ENCODE measurements around the gene OR14C36. TPM values are rescaled to one million over a fixed set of nuclear protein-coding genes. Genes with fewer than 3 reads are reported as not detected.

The OR14C36 gene
- total RNA-seq, 1 donor from 2014 or later: not detected

DNA sequence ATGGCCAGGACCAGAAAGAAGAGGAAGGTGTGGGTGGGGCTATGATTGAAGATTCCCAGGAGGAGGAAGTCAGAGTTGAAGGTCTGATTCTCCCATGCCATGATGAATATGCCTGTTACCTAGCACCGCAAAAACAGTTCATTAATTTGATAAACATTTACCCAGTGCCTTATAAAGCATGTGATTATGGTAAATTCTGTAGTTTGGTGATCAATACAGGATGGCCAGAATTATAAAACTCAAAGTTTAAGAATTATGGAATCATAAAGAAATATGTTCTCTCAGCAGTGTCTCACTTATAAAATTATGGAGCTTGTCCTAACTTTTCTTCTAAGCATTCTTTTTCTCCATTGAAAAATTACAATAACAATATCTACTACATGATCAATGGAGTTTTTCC is 24.1 kb upstream of the OR14C36 start, which contains the start of gene OR2M7:
OR2M7 (minus strand) TSS at position 101 of the 400 bp plus-strand sequence; CDS start at position 101, 0 bp downstream.
- H3K27ac ChIP-seq: no peak within 1 kb of the TSS
- DNase-seq (no peak), ATAC-seq (no peak)
- intact Hi-C loops (cut with DNase I): no loop called here
- no peak within 1 kb of the TSS for H3K4me3 ChIP-seq
- no peaks in the 10 kb centered on the region for H3K9me3 ChIP-seq
- H3K4me1 ChIP-seq: no peaks in the 10 kb centered on the region
- no peaks in the 10 kb centered on the region for H3K27me3 ChIP-seq
- no peak for TF ChIP-seq CTCF (IDR thresholded peaks at IDR 0.05)
- H3K36me3 ChIP-seq: no peaks in the 10 kb centered on the region

- TF ChIP-seq CTCF (IDR thresholded peaks at IDR 0.05): no peak
- Histone ChIP-seq H3K27me3 (no peaks in the 10 kb centered on the region), H3K4me1 (no peaks in the 10 kb centered on the region), H3K27ac (no peak overlapping the region), H3K4me3 (no peak overlapping the region), H3K36me3 (no peaks in the 10 kb centered on the region), H3K9me3 (no peaks in the 10 kb centered on the region)
- DNase-seq (no peak), ATAC-seq (no peak)
- intact Hi-C loops (cut with DNase I): no loop called here
Observed at GRCh38 chr1:248343451-248343850, 5.1 kb upstream of the OR14C36 start.

- Histone ChIP-seq H3K27me3 (no peaks in the 10 kb centered on the region), H3K4me3 (no peak overlapping the region), H3K27ac (no peak overlapping the region), H3K36me3 (no peaks in the 10 kb centered on the region), H3K4me1 (no peaks in the 10 kb centered on the region), H3K9me3 (no peaks in the 10 kb centered on the region)
- DNase-seq: no peak
- ATAC-seq: no peak
- no peak for TF ChIP-seq CTCF (IDR thresholded peaks at IDR 0.05)
- intact Hi-C loops (cut with DNase I): no loop called here
Observed at GRCh38 chr1:248359415-248359814, 10.8 kb downstream of the OR14C36 start.

DNA sequence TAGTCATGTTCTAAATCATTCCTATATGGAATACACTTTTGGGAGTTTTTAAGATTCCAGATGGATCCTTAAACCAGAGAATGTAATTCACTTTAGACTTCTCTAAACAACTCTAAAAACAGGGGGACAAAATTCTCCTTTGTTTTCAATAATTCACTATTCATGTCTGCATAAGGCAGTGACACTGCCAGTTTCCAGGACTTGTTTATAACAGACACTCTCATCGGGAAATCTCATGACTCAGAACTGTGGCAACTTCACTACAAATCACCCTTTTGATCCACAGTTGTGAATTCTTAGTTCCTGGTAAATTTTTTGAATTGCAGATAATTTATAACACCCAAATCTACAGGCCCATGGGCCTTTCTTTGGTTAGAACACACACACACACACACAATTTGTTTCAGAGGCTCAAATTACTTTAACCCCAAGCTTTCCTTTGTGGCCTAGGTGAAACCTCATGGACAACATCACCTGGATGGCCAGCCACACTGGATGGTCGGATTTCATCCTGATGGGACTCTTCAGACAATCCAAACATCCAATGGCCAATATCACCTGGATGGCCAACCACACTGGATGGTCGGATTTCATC is 12.6 kb downstream of the OR14C36 start, which contains the start of gene OR2T4:
OR2T4 (plus strand) TSS at position 545 of the 595 bp plus-strand sequence; CDS start at position 545, 0 bp downstream.
- Histone ChIP-seq H3K27me3 (no peaks in the 10 kb centered on the region), H3K4me3 (no peak within 1 kb of the TSS), H3K27ac (no peak within 1 kb of the TSS), H3K9me3 (no peaks in the 10 kb centered on the region), H3K4me1 (no peaks in the 10 kb centered on the region), H3K36me3 (no peaks in the 10 kb centered on the region)
- no peak for TF ChIP-seq CTCF (IDR thresholded peaks at IDR 0.05)
- ATAC-seq (no peak), DNase-seq (no peak)
- intact Hi-C loops (cut with DNase I): no loop called here

DNA sequence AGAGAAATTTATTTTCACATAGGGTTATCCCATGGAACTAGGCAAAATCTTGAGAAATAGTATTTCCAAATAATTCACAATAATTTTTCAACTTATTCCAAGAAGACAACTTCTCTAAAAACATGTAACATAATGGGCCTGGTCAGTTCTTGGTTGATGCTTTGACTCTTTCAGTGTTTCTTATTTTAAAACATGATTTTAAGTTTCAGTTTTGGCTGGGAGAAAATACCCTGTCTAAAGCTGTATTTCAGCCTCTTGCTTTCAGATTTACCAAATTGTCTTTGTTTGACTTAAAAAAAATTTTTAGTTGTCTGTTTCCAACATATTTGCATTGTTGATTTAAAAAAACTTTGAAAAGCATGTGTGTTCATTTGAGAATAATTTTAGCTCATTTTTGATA is 18.0 kb downstream of the OR14C36 start:
- Histone ChIP-seq H3K27ac (no peak overlapping the region), H3K36me3 (no peaks in the 10 kb centered on the region), H3K9me3 (no peaks in the 10 kb centered on the region), H3K4me1 (no peaks in the 10 kb centered on the region), H3K27me3 (no peaks in the 10 kb centered on the region), H3K4me3 (no peak overlapping the region)
- intact Hi-C loops (cut with DNase I): no loop called here
- ATAC-seq (no peak), DNase-seq (no peak)
- TF ChIP-seq CTCF (IDR thresholded peaks at IDR 0.05): no peak

DNA sequence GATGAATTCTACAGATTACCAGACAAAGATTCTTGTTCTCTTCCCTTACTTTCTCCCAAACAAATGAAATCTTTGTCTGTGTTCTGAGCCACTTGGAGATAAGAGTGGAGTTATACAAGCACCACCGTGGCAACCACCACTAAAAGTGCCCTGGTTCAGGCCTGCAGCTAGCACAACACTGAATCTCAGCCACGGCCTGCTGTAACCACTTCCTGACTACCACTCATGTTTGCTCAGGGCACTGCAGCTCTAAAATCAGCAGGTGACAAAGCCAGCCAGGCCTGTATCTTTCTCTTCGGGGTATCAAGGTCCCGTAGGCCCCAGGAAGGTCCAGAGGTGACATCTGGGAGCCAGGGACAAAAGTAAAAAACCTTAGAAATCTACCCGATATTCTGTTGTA is 23.8 kb downstream of the OR14C36 start:
- Histone ChIP-seq H3K4me1 (no peaks in the 10 kb centered on the region), H3K27me3 (no peaks in the 10 kb centered on the region), H3K4me3 (no peak overlapping the region), H3K9me3 (no peaks in the 10 kb centered on the region), H3K27ac (no peak overlapping the region), H3K36me3 (no peaks in the 10 kb centered on the region)
- intact Hi-C loops (cut with DNase I): no loop called here
- peak; percentile 27 for DNase-seq
- no peak for ATAC-seq
- no peak for TF ChIP-seq CTCF (IDR thresholded peaks at IDR 0.05)
